Ascending aorta (tissue), 2 donors: ENCODE data around the gene SMPX. TPM values are rescaled to one million over a fixed set of nuclear protein-coding genes. Genes with fewer than 3 reads are reported as not detected.
"Not testable (repeated sequence)": the region's sequence is repeated elsewhere in the genome, so short reads cannot be mapped to it uniquely, and the experiment has no call there.

Experiments
- DNase-seq, 2 donors: peaks; one replicate each; pipeline ENCODE4 v3.0.0-alpha.2; 2019; ENCODE audit warnings: low spot score in 2 of 2
- H3K27ac ChIP-seq, 2 donors: fragments of 200-600 bp; sonication (generic); one replicate each; pipeline ENCODE4 v1.5.1; 2016 to 2017; ENCODE audit warnings: mild to moderate bottlenecking in 1 of 2
- H3K27me3 ChIP-seq: fragments of 200-600 bp; sonication (generic); one replicate; pipeline ENCODE4 v1.5.1; 2017
- H3K36me3 ChIP-seq, 2 donors: fragments of 200-600 bp; sonication (generic); one replicate each; pipeline ENCODE4 v1.5.1; 2016
- H3K4me1 ChIP-seq, 2 donors: fragments of 200-600 bp; sonication (generic); one replicate each; pipeline ENCODE4 v1.5.1; 2016 to 2017; ENCODE audit warnings: mild to moderate bottlenecking in 1 of 2
- H3K4me3 ChIP-seq, 2 donors: fragments of 200-600 bp; sonication (generic); one replicate each; pipeline ENCODE4 v1.5.1; 2016 to 2017; ENCODE audit warnings: mild to moderate bottlenecking in 1 of 2
- H3K9me3 ChIP-seq, 2 donors: fragments of 200-600 bp; sonication (generic); one replicate each; pipeline ENCODE4 v1.5.1; 2016
- CTCF ChIP-seq, 3 experiments: fragments of 200-600 bp in 2 of 3; fragments of 450-650 bp in 1 of 3; sonication (generic) in 2 of 3; IDR thresholded peaks; one replicate each; pipeline ENCODE4 v1.5.1; 2016 to 2019; ENCODE audit warnings: antibody characterized with exemption in 3 of 3, mild to moderate bottlenecking in 1 of 3, moderate library complexity in 1 of 3
- intact Hi-C: fragments of 100-400 bp; cut with DNase I; formaldehyde crosslinking; loops from one replicate; pipeline ENCODE4 v1.15.1; 2023
- total RNA-seq: library from RNA; depleted of rRNA; stranded (reverse); fragments of >200 nt; gene quantifications from one replicate; pipeline ENCODE4 v1.1.0, GENCODE V29; 2016

The SMPX gene
- total RNA-seq, 1 donor from 2014 or later: not detected

- no peaks in the 10 kb centered on the region for H3K9me3 ChIP-seq
- TF ChIP-seq CTCF (IDR thresholded peaks at IDR 0.05): no peak
- H3K4me1 ChIP-seq: peaks cover 0 to 6% of the 10 kb centered on the region in 2 donors
- H3K27ac ChIP-seq: no peak overlapping the region
- no peaks in the 10 kb centered on the region for H3K27me3 ChIP-seq
- no peaks in the 10 kb centered on the region for H3K36me3 ChIP-seq
- DNase-seq: no peak
- H3K4me3 ChIP-seq: no peak overlapping the region
- intact Hi-C loops: no loop called here
These were observed 41.9 kb upstream of the SMPX start for GRCh38 chrX:21799767-21800166.

- Histone ChIP-seq H3K27me3 (no peaks in the 10 kb centered on the region), H3K27ac (no peak overlapping the region), H3K4me1 (peaks cover 0 to 6% of the 10 kb centered on the region in 2 donors), H3K4me3 (no peak overlapping the region), H3K36me3 (no peaks in the 10 kb centered on the region), H3K9me3 (no peaks in the 10 kb centered on the region)
- intact Hi-C loops: no loop called here
- no peak for TF ChIP-seq CTCF (IDR thresholded peaks at IDR 0.05)
- DNase-seq: no peak
These were observed 40.8 kb upstream of the SMPX start for GRCh38 chrX:21798677-21799219.

GRCh38 chrX:21781976-21782375 is 24.1 kb upstream of the SMPX start:
- no peak overlapping the region for H3K4me3 ChIP-seq
- no peaks in the 10 kb centered on the region for H3K4me1 ChIP-seq
- TF ChIP-seq CTCF (IDR thresholded peaks at IDR 0.05): no peak
- H3K27ac ChIP-seq: no peak overlapping the region
- intact Hi-C loops: no loop called here
- no peaks in the 10 kb centered on the region for H3K27me3 ChIP-seq
- no peak for DNase-seq
- no peaks in the 10 kb centered on the region for H3K36me3 ChIP-seq
- H3K9me3 ChIP-seq: no peaks in the 10 kb centered on the region

- Histone ChIP-seq H3K9me3 (no peaks in the 10 kb centered on the region), H3K4me3 (no peak overlapping the region), H3K4me1 (no peaks in the 10 kb centered on the region), H3K27ac (no peak overlapping the region), H3K36me3 (no peaks in the 10 kb centered on the region), H3K27me3 (no peaks in the 10 kb centered on the region)
- intact Hi-C loops: no loop called here
- DNase-seq: no peak
- no peak for TF ChIP-seq CTCF (IDR thresholded peaks at IDR 0.05)
These were observed 23.6 kb upstream of the SMPX start for GRCh38 chrX:21781525-21781924.

GRCh38 chrX:21779095-21779494 is 21.2 kb upstream of the SMPX start:
- Histone ChIP-seq H3K27ac (no peak overlapping the region), H3K27me3 (no peaks in the 10 kb centered on the region), H3K4me1 (no peaks in the 10 kb centered on the region), H3K4me3 (no peak overlapping the region), H3K9me3 (no peaks in the 10 kb centered on the region), H3K36me3 (no peaks in the 10 kb centered on the region)
- intact Hi-C loops: no loop called here
- TF ChIP-seq CTCF (IDR thresholded peaks at IDR 0.05): no peak
- DNase-seq: no peak

- Histone ChIP-seq H3K36me3 (no peaks in the 10 kb centered on the region), H3K4me1 (no peaks in the 10 kb centered on the region), H3K4me3 (no peak overlapping the region), H3K27ac (no peak overlapping the region), H3K9me3 (no peaks in the 10 kb centered on the region), H3K27me3 (no peaks in the 10 kb centered on the region)
- TF ChIP-seq CTCF (IDR thresholded peaks at IDR 0.05): no peak
- DNase-seq: no peak
- intact Hi-C loops: no loop called here
These were observed 20.3 kb upstream of the SMPX start for GRCh38 chrX:21778236-21778635.

GRCh38 chrX:21775128-21775527 is 17.2 kb upstream of the SMPX start:
- H3K27me3 ChIP-seq, H3K4me3 ChIP-seq, intact Hi-C loops, H3K4me1 ChIP-seq, H3K27ac ChIP-seq, H3K36me3 ChIP-seq, H3K9me3 ChIP-seq, DNase-seq: not testable (repeated sequence)

- not testable (repeated sequence) for H3K4me3 ChIP-seq, H3K27me3 ChIP-seq
These were observed 15.1 kb upstream of the SMPX start for GRCh38 chrX:21773036-21773435.

More at GRCh38 chrX:21773036-21773435, 15.1 kb upstream of the SMPX start:
- H3K36me3 ChIP-seq, DNase-seq, intact Hi-C loops, H3K9me3 ChIP-seq, H3K27ac ChIP-seq, H3K4me1 ChIP-seq: not testable (repeated sequence)
